B cell (primary cell): ENCODE measurements around the gene ITPR3. TPM values are rescaled to one million over a fixed set of nuclear protein-coding genes. Genes with fewer than 3 reads are reported as not detected.
A peak's percentile ranks its signal among the peaks of the same experiment; 100 is the strongest.

Source experiments
- ATAC-seq: fragments of 200-7000 bp; cut with Tn5 transposase; one replicate; pipeline ENCODE4 v1.10.0; 2021; ENCODE audit warnings: low read depth, mild to moderate bottlenecking, moderate number of reproducible peaks, moderate library complexity
- CTCF ChIA-PET: fragments of 350-600 bp; sonication (Branson Sonifier 250); formaldehyde crosslinking; loops from one replicate; lab custom pipeline; 2021; ENCODE audit warnings: antibody characterized with exemption, inconsistent platforms; lab: Charles Lee
- POLR2A ChIA-PET: fragments of 350-600 bp; sonication (Branson Sonifier 250); formaldehyde crosslinking; loops from one replicate; lab custom pipeline; 2021; ENCODE audit warnings: antibody characterized with exemption; lab: Charles Lee
- DNase-seq: peaks from one replicate; pipeline ENCODE4 v3.0.0; 2013
- H2AFZ ChIP-seq: 2 replicates; pipeline ENCODE4 v1.6.1; 2012; ENCODE audit warnings: mild to moderate bottlenecking, low read depth, low read length; ENCODE audit not compliant: insufficient read depth, poor library complexity, severe bottlenecking
- H3K27ac ChIP-seq, 2 donors: 1 replicate in 1 of 2; 2 replicates in 1 of 2; pipeline ENCODE4 v1.5.1; 2012 to 2013; ENCODE audit warnings: low read length in 2 of 2, mild to moderate bottlenecking in 2 of 2, moderate library complexity in 1 of 2
- H3K27me3 ChIP-seq, 4 experiments: fragments of 200-600 bp in 1 of 4; sonication (generic) in 1 of 4; replicated peaks in 1 of 4; 1 replicate in 2 of 4; 2 replicates in 2 of 4; pipeline versions ENCODE4 v1.6.1 to v1.7.0; 2013 to 2016; ENCODE audit warnings: low read length in 3 of 4, mild to moderate bottlenecking in 2 of 4, mixed read lengths in 1 of 4, moderate library complexity in 1 of 4; ENCODE audit not compliant: insufficient read depth in 4 of 4, control insufficient read depth in 3 of 4; ENCODE audit errors: control extremely low read depth in 1 of 4
- H3K36me3 ChIP-seq, 2 experiments: replicated peaks in 1 of 2; 1 replicate in 1 of 2; 2 replicates in 1 of 2; pipeline versions ENCODE4 v1.6.1 to v1.7.1; 2013; ENCODE audit warnings: low read length in 1 of 2; ENCODE audit not compliant: insufficient read depth in 2 of 2, control insufficient read depth in 1 of 2; ENCODE audit errors: control extremely low read depth in 1 of 2, extremely low read depth in 1 of 2
- H3K4me1 ChIP-seq, 2 donors: fragments of 200-600 bp in 1 of 2; sonication (generic) in 1 of 2; 1 replicate in 1 of 2; 2 replicates in 1 of 2; pipeline versions ENCODE4 v1.5.1 to v1.6.1; 2013 to 2017; ENCODE audit warnings: low read length in 2 of 2; ENCODE audit not compliant: control insufficient read depth in 2 of 2, insufficient read depth in 2 of 2
- H3K4me2 ChIP-seq: replicated peaks from 2 replicates; pipeline ENCODE3; 2012; ENCODE audit warnings: mild to moderate bottlenecking, low read depth, low read length; ENCODE audit not compliant: poor library complexity, severe bottlenecking
- H3K4me3 ChIP-seq, 5 experiments: fragments of 200-600 bp in 1 of 5; sonication (generic) in 1 of 5; 1 replicate in 3 of 5; 2 replicates in 2 of 5; pipeline versions ENCODE4 v1.5.1 to v1.7.0; 2011 to 2016; ENCODE audit warnings: low read length in 4 of 5, mild to moderate bottlenecking in 4 of 5, low read depth in 2 of 5, control low read depth in 1 of 5, moderate library complexity in 1 of 5; ENCODE audit not compliant: insufficient read depth in 1 of 5; ENCODE audit errors: control extremely low read depth in 1 of 5, extremely low read depth in 1 of 5
- H3K79me2 ChIP-seq: fragments of 200-600 bp; sonication (generic); one replicate; pipeline ENCODE4 v1.6.0; 2016; ENCODE audit warnings: low read length; ENCODE audit not compliant: control insufficient read depth, insufficient read depth
- H3K9ac ChIP-seq: fragments of 200-600 bp; sonication (generic); 2 replicates; pipeline ENCODE4 v1.6.1; 2017; ENCODE audit warnings: mild to moderate bottlenecking, low read length, moderate library complexity
- H3K9me3 ChIP-seq, 3 donors: one replicate each; pipeline versions ENCODE4 v1.6.1 to v1.7.1; 2013; ENCODE audit warnings: low read length in 2 of 3; ENCODE audit not compliant: control insufficient read depth in 2 of 3, insufficient read depth in 1 of 3; ENCODE audit errors: control extremely low read depth in 1 of 3
- H4K20me1 ChIP-seq: 2 replicates; pipeline ENCODE4 v1.6.0; 2012; ENCODE audit warnings: mild to moderate bottlenecking, low read length; ENCODE audit not compliant: insufficient read depth, control insufficient read depth, poor library complexity, severe bottlenecking
- H3K27ac Mint-ChIP-seq: one replicate; pipeline ENCODE4 v1.8.0; 2021; ENCODE audit warnings: mixed read lengths
- H3K27me3 Mint-ChIP-seq: one replicate; pipeline ENCODE4 v1.8.0; 2021; ENCODE audit warnings: mixed read lengths
- H3K4me1 Mint-ChIP-seq: one replicate; pipeline ENCODE4 v1.8.0; 2021; ENCODE audit warnings: mixed read lengths
- H3K4me3 Mint-ChIP-seq: one replicate; pipeline ENCODE4 v1.8.0; 2021; ENCODE audit warnings: mixed read lengths
- H3K9me3 Mint-ChIP-seq: one replicate; pipeline ENCODE4 v1.8.0; 2022; ENCODE audit warnings: mixed read lengths; ENCODE audit not compliant: insufficient read depth
- EZH2 ChIP-seq: IDR thresholded peaks from 2 replicates; pipeline ENCODE4 v1.6.1; 2012; ENCODE audit warnings: borderline replicate concordance, low read depth, mild to moderate bottlenecking, moderate library complexity, low read length; ENCODE audit not compliant: insufficient read depth, poor library complexity, severe bottlenecking
- WGBS: methylation state at CpG from one replicate; pipeline ENCODE4 v1.1.5; 2013; ENCODE audit warnings: missing lambda C conversion rate; ENCODE audit not compliant: insufficient coverage; 5-methylcytosine and 5-hydroxymethylcytosine counted together
- intact Hi-C: fragments of 100-400 bp; cut with micrococcal nuclease; formaldehyde crosslinking; loops from one replicate; pipeline ENCODE4 v1.10.0; 2022
- polyA plus RNA-seq: library from polyadenylated mRNA; depleted of rRNA; stranded (reverse); fragments of >200 nt; gene quantifications from 2 replicates; pipeline ENCODE4 v1.2.3, GENCODE V29; 2012
- total RNA-seq, 2 donors: library from RNA; stranded (reverse); fragments of 120-200 nt in 1 of 2; gene quantifications; 1 replicate in 1 of 2; 2 replicates in 1 of 2; pipeline versions ENCODE4 v1.2.3 to v1.2.4, GENCODE V29; 2013 to 2022
- TF ChIP-seq, protein P1 (sequence below): fragments of 200-600 bp; IDR thresholded peaks from one replicate; pipeline ENCODE4 v1.8.0; 2022; ENCODE audit warnings: antibody characterized with exemption, mild to moderate bottlenecking

Gene ITPR3
- total and polyA plus RNA-seq, 2 donors (not counting 1 experiment from before 2014, with no cell fraction given) = 61.9 to 67.6 TPM

- peak overlapping the region in 4 of 5 experiments; percentile 38 to 67 (median 42) for H3K4me3 ChIP-seq
- Mint-ChIP-seq H3K9me3 (no peaks in the 10 kb centered on the region), H3K27ac (peak overlapping the region; percentile 100), H3K27me3 (no peaks in the 10 kb centered on the region), H3K4me3 (peak overlapping the region; percentile 81), H3K4me1 (peaks cover 70% of the 10 kb centered on the region)
- H3K9ac ChIP-seq = peak overlapping the region; percentile 63
- TF ChIP-seq, protein P1, sequence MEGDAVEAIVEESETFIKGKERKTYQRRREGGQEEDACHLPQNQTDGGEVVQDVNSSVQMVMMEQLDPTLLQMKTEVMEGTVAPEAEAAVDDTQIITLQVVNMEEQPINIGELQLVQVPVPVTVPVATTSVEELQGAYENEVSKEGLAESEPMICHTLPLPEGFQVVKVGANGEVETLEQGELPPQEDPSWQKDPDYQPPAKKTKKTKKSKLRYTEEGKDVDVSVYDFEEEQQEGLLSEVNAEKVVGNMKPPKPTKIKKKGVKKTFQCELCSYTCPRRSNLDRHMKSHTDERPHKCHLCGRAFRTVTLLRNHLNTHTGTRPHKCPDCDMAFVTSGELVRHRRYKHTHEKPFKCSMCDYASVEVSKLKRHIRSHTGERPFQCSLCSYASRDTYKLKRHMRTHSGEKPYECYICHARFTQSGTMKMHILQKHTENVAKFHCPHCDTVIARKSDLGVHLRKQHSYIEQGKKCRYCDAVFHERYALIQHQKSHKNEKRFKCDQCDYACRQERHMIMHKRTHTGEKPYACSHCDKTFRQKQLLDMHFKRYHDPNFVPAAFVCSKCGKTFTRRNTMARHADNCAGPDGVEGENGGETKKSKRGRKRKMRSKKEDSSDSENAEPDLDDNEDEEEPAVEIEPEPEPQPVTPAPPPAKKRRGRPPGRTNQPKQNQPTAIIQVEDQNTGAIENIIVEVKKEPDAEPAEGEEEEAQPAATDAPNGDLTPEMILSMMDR = no peak
- no peak for TF ChIP-seq EZH2
- peak overlapping the region; percentile 35 for H2AFZ ChIP-seq
- H3K9me3 ChIP-seq = peaks cover 0 to 11% (median 5%) of the 10 kb centered on the region in 3 donors
- ChIA-PET POLR2A (interaction anchor here (0.6 to 2.2 kb wide), 11 partner anchors 11 to 274 kb away, joined by 3 to 18 read pairs (median 6); partner anchors contain the start of genes ITPR3 and UQCC2), CTCF (interaction anchor here (0.6 to 15.7 kb wide), 19 partner anchors 13 to 321 kb away, joined by 3 to 330 read pairs (median 4); partner anchors contain the start of genes BAK1, ITPR3, RPS18 and UQCC2)
- peak overlapping the region; percentile 90 for H3K4me2 ChIP-seq
- WGBS = 8% methylated on average over 54 of the region's 57 CpGs
- intact Hi-C loops = loop anchor here (1.0 kb wide), 2 partner anchors 23 to 28 kb away; partner anchors contain the start of gene ITPR3
- H3K4me1 ChIP-seq = peaks cover 50 to 62% of the 10 kb centered on the region in 2 donors
- ATAC-seq (peak; percentile 76), DNase-seq (peak; percentile 94)
- no peaks in the 10 kb centered on the region for H3K27me3 ChIP-seq
- H3K79me2 ChIP-seq = no peaks in the 10 kb centered on the region
- peak overlapping the region; percentile 94 to 100 for H3K27ac ChIP-seq
- no peaks in the 10 kb centered on the region for H3K36me3 ChIP-seq
- H4K20me1 ChIP-seq = no peaks in the 10 kb centered on the region
Observed at GRCh38 chr6:33592595-33593413, 28.3 kb upstream of the ITPR3 start.
